ENCODE data around the gene BCL2L11. TPM values are rescaled to one million over a fixed set of nuclear protein-coding genes. Genes with fewer than 3 reads are reported as not detected.

Gene BCL2L11
- total RNA-seq, 1 donor from 2014 or later: 8.4 TPM

GRCh38 chr2:111122631-111123421 is 2.1 kb downstream of the BCL2L11 start:
- Histone ChIP-seq H3K36me3 (peaks cover 21% of the 10 kb centered on the region), H3K4me1 (peaks cover 66% of the 10 kb centered on the region), H3K4me3 (peak overlapping the region; percentile 92), H3K9me3 (replicated peaks) (no peaks in the 10 kb centered on the region), H3K27me3 (ENCODE audit: low read depth) (peaks cover 25% of the 10 kb centered on the region), H3K27ac (replicated peaks) (peak overlapping the region; percentile 92)
- no peak for TF ChIP-seq CTCF (IDR thresholded peaks at IDR 0.05; ENCODE audit: borderline replicate concordance)
- intact Hi-C loops (cut with micrococcal nuclease): no loop called here
- DNase-seq: peak; percentile 85

GRCh38 chr2:111123751-111124150 is 3.0 kb downstream of the BCL2L11 start:
- DNase-seq: no peak
- H3K4me1 ChIP-seq: peaks cover 57% of the 10 kb centered on the region
- no peaks in the 10 kb centered on the region for H3K9me3 ChIP-seq (replicated peaks)
- peaks cover 16% of the 10 kb centered on the region for H3K27me3 ChIP-seq (ENCODE audit: low read depth)
- H3K27ac ChIP-seq (replicated peaks): no peak overlapping the region
- intact Hi-C loops (cut with micrococcal nuclease): no loop called here
- peaks cover 29% of the 10 kb centered on the region for H3K36me3 ChIP-seq
- H3K4me3 ChIP-seq: peak overlapping the region; percentile 92
- no peak for TF ChIP-seq CTCF (IDR thresholded peaks at IDR 0.05; ENCODE audit: borderline replicate concordance)

GRCh38 chr2:111126581-111126980 is 5.9 kb downstream of the BCL2L11 start:
- Histone ChIP-seq H3K27ac (replicated peaks) (no peak overlapping the region), H3K36me3 (peaks cover 46% of the 10 kb centered on the region), H3K9me3 (replicated peaks) (no peaks in the 10 kb centered on the region), H3K4me1 (peaks cover 32% of the 10 kb centered on the region), H3K4me3 (no peak overlapping the region), H3K27me3 (ENCODE audit: low read depth) (no peaks in the 10 kb centered on the region)
- DNase-seq: no peak
- intact Hi-C loops (cut with micrococcal nuclease): no loop called here
- TF ChIP-seq CTCF (IDR thresholded peaks at IDR 0.05; ENCODE audit: borderline replicate concordance): no peak

GRCh38 chr2:111127351-111127750 is 6.6 kb downstream of the BCL2L11 start:
- H3K36me3 ChIP-seq: peaks cover 46% of the 10 kb centered on the region
- intact Hi-C loops (cut with micrococcal nuclease): no loop called here
- no peaks in the 10 kb centered on the region for H3K9me3 ChIP-seq (replicated peaks)
- no peak for DNase-seq
- H3K4me3 ChIP-seq: no peak overlapping the region
- TF ChIP-seq CTCF (IDR thresholded peaks at IDR 0.05; ENCODE audit: borderline replicate concordance): no peak
- H3K4me1 ChIP-seq: peaks cover 26% of the 10 kb centered on the region
- no peaks in the 10 kb centered on the region for H3K27me3 ChIP-seq (ENCODE audit: low read depth)
- no peak overlapping the region for H3K27ac ChIP-seq (replicated peaks)

DNA sequence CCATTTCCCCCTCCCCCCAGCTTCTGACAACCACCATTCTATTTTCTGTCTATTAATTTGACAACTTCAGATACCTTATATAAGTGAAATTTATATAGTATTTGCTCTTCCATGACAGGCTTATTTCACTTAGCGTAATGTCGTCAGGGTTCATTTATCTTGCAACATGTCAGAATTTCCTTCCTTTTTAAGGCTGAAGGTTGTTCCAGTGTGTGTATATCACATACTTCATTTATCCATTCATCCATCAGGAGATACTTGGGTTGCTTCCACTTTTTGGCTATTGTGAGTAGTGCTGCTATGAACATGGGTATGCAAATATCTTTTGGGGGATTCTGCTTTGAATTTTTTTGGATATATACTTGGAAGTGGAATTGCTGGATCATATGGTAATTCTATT is 7.4 kb downstream of the BCL2L11 start:
- peaks cover 29% of the 10 kb centered on the region for H3K4me1 ChIP-seq
- no peak overlapping the region for H3K4me3 ChIP-seq
- intact Hi-C loops (cut with micrococcal nuclease): no loop called here
- peaks cover 46% of the 10 kb centered on the region for H3K36me3 ChIP-seq
- TF ChIP-seq CTCF (IDR thresholded peaks at IDR 0.05; ENCODE audit: borderline replicate concordance): no peak
- no peaks in the 10 kb centered on the region for H3K9me3 ChIP-seq (replicated peaks)
- no peak for DNase-seq
- no peak overlapping the region for H3K27ac ChIP-seq (replicated peaks)
- H3K27me3 ChIP-seq (ENCODE audit: low read depth): no peaks in the 10 kb centered on the region

Data from left ventricle myocardium inferior (tissue), 1 donor.